Rectal smooth muscle tissue (tissue), 1 donor: ENCODE measurements around the gene NUDT12.

Source experiments
- H3K27ac ChIP-seq: one replicate; pipeline ENCODE4 v1.7.0; 2013; ENCODE audit warnings: low read depth, low read length, inconsistent platforms
- H3K27me3 ChIP-seq: one replicate; pipeline ENCODE4 v1.7.0; 2013; ENCODE audit warnings: low read length; ENCODE audit not compliant: control insufficient read depth, insufficient read depth
- H3K36me3 ChIP-seq: one replicate; pipeline ENCODE4 v1.7.0; 2013; ENCODE audit warnings: low read length; ENCODE audit not compliant: control insufficient read depth, insufficient read depth
- H3K4me1 ChIP-seq: one replicate; pipeline ENCODE4 v1.7.0; 2013; ENCODE audit warnings: low read length; ENCODE audit not compliant: control insufficient read depth, insufficient read depth
- H3K4me3 ChIP-seq: one replicate; pipeline ENCODE4 v1.7.0; 2013; ENCODE audit warnings: low read length
- H3K9ac ChIP-seq: one replicate; pipeline ENCODE4 v1.7.0; 2013; ENCODE audit warnings: low read length

Gene NUDT12

GRCh38 chr5:103526164-103526915, 36.2 kb downstream of the NUDT12 start:
- Histone ChIP-seq H3K27ac (no peak overlapping the region), H3K36me3 (no peaks in the 10 kb centered on the region), H3K9ac (no peak overlapping the region), H3K4me3 (no peak overlapping the region), H3K27me3 (no peaks in the 10 kb centered on the region), H3K4me1 (no peaks in the 10 kb centered on the region)

- no peak overlapping the region for H3K27ac ChIP-seq
Measured at GRCh38 chr5:103525361-103525760, 37.2 kb downstream of the NUDT12 start.

GRCh38 chr5:103523319-103523718, 39.3 kb downstream of the NUDT12 start:
- H3K4me1 ChIP-seq: no peaks in the 10 kb centered on the region
- no peak overlapping the region for H3K27ac ChIP-seq
- H3K4me3 ChIP-seq: no peak overlapping the region
- no peaks in the 10 kb centered on the region for H3K36me3 ChIP-seq
- H3K9ac ChIP-seq: no peak overlapping the region
- H3K27me3 ChIP-seq: no peaks in the 10 kb centered on the region

More at GRCh38 chr5:103525361-103525760, 37.2 kb downstream of the NUDT12 start:
- H3K4me1 ChIP-seq: no peaks in the 10 kb centered on the region
- H3K36me3 ChIP-seq: no peaks in the 10 kb centered on the region
- no peak overlapping the region for H3K9ac ChIP-seq
- no peaks in the 10 kb centered on the region for H3K27me3 ChIP-seq
- no peak overlapping the region for H3K4me3 ChIP-seq

GRCh38 chr5:103522586-103522985, 40.0 kb downstream of the NUDT12 start:
- H3K4me1 ChIP-seq: no peaks in the 10 kb centered on the region
- H3K27ac ChIP-seq: no peak overlapping the region

GRCh38 chr5:103519550-103519949, 43.0 kb downstream of the NUDT12 start:
- Histone ChIP-seq H3K27ac (no peak overlapping the region), H3K9ac (no peak overlapping the region), H3K36me3 (no peaks in the 10 kb centered on the region)

More at GRCh38 chr5:103522586-103522985, 40.0 kb downstream of the NUDT12 start:
- Histone ChIP-seq H3K4me3 (no peak overlapping the region), H3K9ac (no peak overlapping the region), H3K27me3 (no peaks in the 10 kb centered on the region), H3K36me3 (no peaks in the 10 kb centered on the region)

GRCh38 chr5:103514371-103514770, 48.2 kb downstream of the NUDT12 start:
- no peak overlapping the region for H3K27ac ChIP-seq

More at GRCh38 chr5:103519550-103519949, 43.0 kb downstream of the NUDT12 start:
- H3K4me1 ChIP-seq: no peaks in the 10 kb centered on the region
- H3K27me3 ChIP-seq: no peaks in the 10 kb centered on the region
- H3K4me3 ChIP-seq: no peak overlapping the region

GRCh38 chr5:103513701-103514100, 48.9 kb downstream of the NUDT12 start:
- H3K27me3 ChIP-seq: no peaks in the 10 kb centered on the region
- H3K9ac ChIP-seq: no peak overlapping the region
- no peak overlapping the region for H3K4me3 ChIP-seq
- no peaks in the 10 kb centered on the region for H3K36me3 ChIP-seq
- no peak overlapping the region for H3K27ac ChIP-seq
- H3K4me1 ChIP-seq: no peaks in the 10 kb centered on the region

More at GRCh38 chr5:103514371-103514770, 48.2 kb downstream of the NUDT12 start:
- H3K4me1 ChIP-seq: no peaks in the 10 kb centered on the region
- no peak overlapping the region for H3K9ac ChIP-seq
- H3K4me3 ChIP-seq: no peak overlapping the region
- no peaks in the 10 kb centered on the region for H3K36me3 ChIP-seq
- no peaks in the 10 kb centered on the region for H3K27me3 ChIP-seq

GRCh38 chr5:103512500-103512899, 50.1 kb downstream of the NUDT12 start:
- no peaks in the 10 kb centered on the region for H3K27me3 ChIP-seq
- H3K4me3 ChIP-seq: no peak overlapping the region
- no peak overlapping the region for H3K9ac ChIP-seq
- H3K27ac ChIP-seq: no peak overlapping the region
- H3K36me3 ChIP-seq: no peaks in the 10 kb centered on the region
- no peaks in the 10 kb centered on the region for H3K4me1 ChIP-seq

- H3K4me1 ChIP-seq: no peaks in the 10 kb centered on the region
- no peak overlapping the region for H3K27ac ChIP-seq
- no peak overlapping the region for H3K4me3 ChIP-seq
Measured at GRCh38 chr5:103511554-103511885, 51.1 kb downstream of the NUDT12 start.

GRCh38 chr5:103510851-103511553, 51.6 kb downstream of the NUDT12 start:
- Histone ChIP-seq H3K4me3 (no peak overlapping the region), H3K27me3 (no peaks in the 10 kb centered on the region)

More at GRCh38 chr5:103511554-103511885, 51.1 kb downstream of the NUDT12 start:
- Histone ChIP-seq H3K9ac (no peak overlapping the region), H3K36me3 (no peaks in the 10 kb centered on the region), H3K27me3 (no peaks in the 10 kb centered on the region)

GRCh38 chr5:103505581-103506305, 56.8 kb downstream of the NUDT12 start:
- Histone ChIP-seq H3K4me1 (no peaks in the 10 kb centered on the region), H3K36me3 (no peaks in the 10 kb centered on the region), H3K27ac (no peak overlapping the region), H3K9ac (no peak overlapping the region), H3K4me3 (no peak overlapping the region), H3K27me3 (no peaks in the 10 kb centered on the region)

More at GRCh38 chr5:103510851-103511553, 51.6 kb downstream of the NUDT12 start:
- no peaks in the 10 kb centered on the region for H3K4me1 ChIP-seq
- no peaks in the 10 kb centered on the region for H3K36me3 ChIP-seq
- H3K27ac ChIP-seq: no peak overlapping the region
- H3K9ac ChIP-seq: no peak overlapping the region

- H3K27ac ChIP-seq: no peak overlapping the region
- H3K9ac ChIP-seq: no peak overlapping the region
- no peaks in the 10 kb centered on the region for H3K27me3 ChIP-seq
- no peak overlapping the region for H3K4me3 ChIP-seq
- no peaks in the 10 kb centered on the region for H3K36me3 ChIP-seq
- H3K4me1 ChIP-seq: no peaks in the 10 kb centered on the region
Measured at GRCh38 chr5:103503066-103503465, 59.5 kb downstream of the NUDT12 start.
